Measurements from ENCODE around the gene IGFBP1. TPM values are rescaled to one million over a fixed set of nuclear protein-coding genes. Genes with fewer than 3 reads are reported as not detected.

IGFBP1 gene
- total and polyA plus RNA-seq, 2 of the 13 experiments (the other 11 are each of a cell fraction or from before 2014, with no cell fraction given) = 5.4 to 885 TPM

GRCh38 chr7:45890902-45891461, 2.7 kb downstream of the IGFBP1 start (continued):
- no peak for TF ChIP-seq SIX1 (CRISPR knock-in tag; IDR thresholded peaks at IDR 0.05; ENCODE audit: borderline replicate concordance)
- TF ChIP-seq DNMT1 (CRISPR knock-in tag; IDR thresholded peaks at IDR 0.05) = no peak
- 0 out of 2 replicates have a peak, but pooled peaks have one; percentile 15 for TF ChIP-seq NCOA5 (CRISPR knock-in tag; IDR thresholded peaks at IDR 0.05)
- no peak for TF ChIP-seq CCAR2 (optimal IDR thresholded peaks at IDR 0.05; ENCODE audit: low read depth, low read length)
- TF ChIP-seq FOSL2 (CRISPR knock-in tag; IDR thresholded peaks at IDR 0.05) = no peak
- no peak for TF ChIP-seq ZBED4 (CRISPR knock-in tag; IDR thresholded peaks at IDR 0.05; ENCODE audit: borderline replicate concordance)
- no peak for TF ChIP-seq TFE3 (CRISPR knock-in tag; IDR thresholded peaks at IDR 0.05)
- no peak for TF ChIP-seq PRDM10 (CRISPR knock-in tag; IDR thresholded peaks at IDR 0.05; ENCODE audit: low read depth)
- TF ChIP-seq KAT2B (IDR thresholded peaks at IDR 0.05; ENCODE audit: borderline replicate concordance, low read depth, low read length) = no peak
- no peak for TF ChIP-seq CHD2 (IDR thresholded peaks at IDR 0.05; ENCODE audit: low read depth, low read length)
- no peak for TF ChIP-seq ZNF550 (CRISPR knock-in tag; IDR thresholded peaks at IDR 0.05; ENCODE audit: borderline replicate concordance)
- TF ChIP-seq ESRRA (CRISPR knock-in tag; IDR thresholded peaks at IDR 0.05; ENCODE audit: low read depth) = 0 out of 2 replicates have a peak, but pooled peaks have one; percentile 57
- no peak for TF ChIP-seq KMT2B (CRISPR knock-in tag; IDR thresholded peaks at IDR 0.05)
- TF ChIP-seq PRMT3 (CRISPR knock-in tag; IDR thresholded peaks at IDR 0.05; ENCODE audit: borderline replicate concordance, low read depth) = peak; percentile 14; the same call in 1 of the 2 replicates
- no peak for TF ChIP-seq ZNF484 (CRISPR knock-in tag; IDR thresholded peaks at IDR 0.05; ENCODE audit: borderline replicate concordance, low read depth)
- no peak for TF ChIP-seq PRDM15 (CRISPR knock-in tag; IDR thresholded peaks at IDR 0.05)
- peak; percentile 44; the same call in 1 of the 2 replicates for TF ChIP-seq POGZ (CRISPR knock-in tag; IDR thresholded peaks at IDR 0.05)

Data from HepG2 (cell line).